GM18858 (cell line): ENCODE measurements around the gene MARK3.

Source experiments
- ATAC-seq: cut with Tn5 transposase; IDR thresholded peaks from one replicate; pipeline ENCODE4 v1.9.1; 2021; ENCODE audit not compliant: unreplicated experiment

Gene MARK3

DNA sequence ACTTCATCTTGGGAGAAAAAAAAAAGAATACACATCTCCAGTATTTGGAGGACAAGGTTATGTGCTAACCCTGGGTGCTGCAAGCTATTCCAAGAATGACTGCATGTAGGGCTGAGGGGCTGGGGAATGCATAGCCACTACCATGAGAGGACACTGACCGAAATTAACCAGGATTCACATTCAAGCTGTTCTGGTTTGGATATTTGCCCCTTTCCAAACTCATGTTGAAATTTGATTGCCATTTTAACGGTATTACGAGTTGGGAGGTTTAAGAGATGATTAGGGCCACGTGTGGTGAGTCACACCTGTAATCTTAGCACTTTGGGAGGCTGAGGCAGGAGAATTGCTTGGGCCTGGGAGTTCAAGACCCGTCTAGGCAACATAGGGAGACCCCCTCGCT lies 18.5 kb upstream of the MARK3 start:
- no peak for ATAC-seq

DNA sequence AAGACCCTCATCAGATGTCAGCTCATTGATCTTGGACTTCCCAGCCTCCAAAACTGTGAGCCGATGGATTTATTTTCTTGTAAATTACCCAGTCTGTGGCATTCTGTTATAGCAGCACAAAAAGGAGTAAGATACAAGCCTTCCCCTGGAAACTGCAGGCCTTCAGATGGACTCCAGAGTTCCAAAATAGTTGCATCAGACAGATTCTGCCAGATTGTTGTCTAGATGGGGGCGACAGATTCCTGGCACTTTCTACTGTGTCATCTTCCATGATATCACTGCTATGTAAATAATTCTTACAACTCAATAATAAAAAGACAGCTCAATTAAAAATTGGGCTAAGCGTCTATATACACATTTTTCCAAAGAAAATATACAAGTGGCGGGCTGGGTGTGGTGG lies 17.2 kb upstream of the MARK3 start:
- no peak for ATAC-seq

DNA sequence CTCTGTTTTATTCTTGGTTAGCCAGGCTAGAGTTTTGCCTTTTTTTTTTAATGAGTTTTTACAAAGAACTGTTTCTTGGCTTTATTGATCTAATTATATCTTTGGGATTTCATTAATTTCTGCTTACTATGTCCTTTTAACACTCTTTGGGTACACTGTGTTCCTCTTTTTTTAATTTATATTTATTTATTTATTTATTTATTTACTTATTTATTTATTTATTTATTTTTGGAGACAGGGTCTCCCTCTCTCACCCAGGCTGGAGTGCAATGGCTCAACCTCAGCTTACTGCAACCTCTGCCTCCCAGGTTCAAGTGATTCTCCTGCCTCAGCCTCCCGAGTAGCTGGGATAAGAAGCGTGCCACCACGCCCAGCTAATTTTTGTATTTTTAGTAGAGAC lies 15.1 kb upstream of the MARK3 start:
- no peak for ATAC-seq

DNA sequence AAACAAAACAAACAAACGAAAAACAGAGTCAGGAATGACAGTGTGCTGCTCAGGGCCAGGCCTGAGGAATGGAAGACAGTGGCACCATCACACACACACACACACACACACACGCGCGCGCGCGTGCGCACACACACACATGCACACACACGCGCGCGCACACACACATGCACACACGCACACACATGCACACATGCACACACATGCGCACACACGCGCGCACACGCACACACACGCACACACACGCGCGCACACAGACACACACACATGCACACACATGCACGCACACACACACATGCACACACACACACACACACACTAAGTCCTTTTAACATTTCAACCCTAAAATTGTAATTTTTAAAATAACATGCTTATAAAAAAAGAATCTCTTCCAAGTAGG lies 13.2 kb upstream of the MARK3 start:
- no peak for ATAC-seq

DNA sequence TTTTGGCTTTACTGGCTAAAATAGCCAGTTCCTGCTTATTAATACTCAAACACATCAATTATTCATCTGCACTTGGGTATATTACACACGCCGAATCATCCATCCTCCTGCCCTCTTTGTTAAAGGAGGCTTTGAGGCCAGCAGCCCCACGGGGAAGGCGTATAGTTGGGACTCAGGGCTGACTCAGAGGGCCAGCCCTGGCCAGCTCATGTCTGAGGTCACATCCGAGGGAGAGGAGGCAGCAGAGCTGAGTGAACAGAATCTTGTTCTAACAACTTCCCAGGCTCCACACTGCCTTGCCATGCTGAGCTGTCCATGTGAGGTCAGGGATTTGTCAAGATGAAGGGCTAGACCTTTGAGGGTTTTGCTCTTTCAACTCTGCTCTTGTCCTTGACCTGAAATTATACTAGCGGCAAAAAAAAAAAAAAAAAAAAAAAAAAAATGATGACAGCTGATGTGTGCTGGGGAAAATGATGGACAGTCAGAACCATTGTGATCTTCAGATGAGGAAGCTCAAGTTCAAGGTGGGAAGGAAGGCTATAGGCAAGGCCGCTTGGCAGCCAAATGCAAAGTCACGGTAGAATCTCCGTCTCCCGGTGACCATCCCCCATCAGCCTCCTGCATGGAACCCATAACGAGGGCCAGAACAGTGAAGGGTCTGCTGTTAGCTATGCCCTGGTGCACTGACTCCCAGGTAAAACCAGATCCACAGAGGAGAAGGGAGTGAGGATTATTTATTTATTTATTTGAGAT lies 12.5 kb upstream of the MARK3 start:
- no peak for ATAC-seq

DNA sequence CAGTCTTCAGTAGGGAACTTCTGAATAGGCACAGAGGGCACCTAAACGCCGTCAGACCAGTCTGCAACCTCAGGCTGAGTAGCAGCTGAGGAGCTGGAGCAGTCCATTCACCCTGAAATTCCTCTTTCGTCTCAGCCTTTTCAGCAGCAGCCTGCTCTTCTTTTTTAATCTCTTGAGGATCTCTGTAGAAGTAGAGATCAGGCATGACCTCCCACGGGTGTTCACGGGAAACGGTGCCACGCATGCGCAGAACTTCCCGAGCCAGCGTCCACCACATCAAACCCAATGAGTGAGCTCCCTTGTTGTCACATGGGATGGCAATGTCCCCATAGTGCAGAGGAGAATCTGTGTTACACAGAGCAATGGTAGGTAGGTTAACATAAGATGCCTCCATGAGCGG lies 11.1 kb upstream of the MARK3 start:
- no peak for ATAC-seq

DNA sequence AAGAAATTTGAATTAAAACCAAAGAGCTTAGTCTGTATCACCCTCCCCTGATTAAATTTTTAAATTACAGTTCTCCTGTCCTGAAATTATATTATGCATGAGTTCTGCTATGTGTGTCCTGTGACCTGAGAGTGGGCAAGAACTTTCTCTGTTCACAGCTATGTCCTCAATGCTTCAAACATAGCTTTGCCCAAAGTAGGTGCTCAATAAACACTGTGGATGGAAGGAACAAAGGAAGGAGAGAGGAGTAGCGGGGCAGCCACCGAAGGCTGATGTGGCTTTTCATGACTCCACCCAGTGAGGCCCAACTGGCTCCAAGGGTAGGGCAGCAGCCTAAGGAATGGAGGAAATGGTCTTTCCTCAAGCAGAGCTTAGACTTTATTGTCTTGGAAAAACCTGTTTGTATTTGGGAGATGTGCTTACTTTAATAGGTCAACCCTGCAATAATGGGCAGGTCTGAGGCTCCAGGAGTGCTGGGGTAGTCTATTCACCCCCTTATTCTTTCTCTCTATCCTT lies 7.6 kb upstream of the MARK3 start:
- ATAC-seq = no peak

DNA sequence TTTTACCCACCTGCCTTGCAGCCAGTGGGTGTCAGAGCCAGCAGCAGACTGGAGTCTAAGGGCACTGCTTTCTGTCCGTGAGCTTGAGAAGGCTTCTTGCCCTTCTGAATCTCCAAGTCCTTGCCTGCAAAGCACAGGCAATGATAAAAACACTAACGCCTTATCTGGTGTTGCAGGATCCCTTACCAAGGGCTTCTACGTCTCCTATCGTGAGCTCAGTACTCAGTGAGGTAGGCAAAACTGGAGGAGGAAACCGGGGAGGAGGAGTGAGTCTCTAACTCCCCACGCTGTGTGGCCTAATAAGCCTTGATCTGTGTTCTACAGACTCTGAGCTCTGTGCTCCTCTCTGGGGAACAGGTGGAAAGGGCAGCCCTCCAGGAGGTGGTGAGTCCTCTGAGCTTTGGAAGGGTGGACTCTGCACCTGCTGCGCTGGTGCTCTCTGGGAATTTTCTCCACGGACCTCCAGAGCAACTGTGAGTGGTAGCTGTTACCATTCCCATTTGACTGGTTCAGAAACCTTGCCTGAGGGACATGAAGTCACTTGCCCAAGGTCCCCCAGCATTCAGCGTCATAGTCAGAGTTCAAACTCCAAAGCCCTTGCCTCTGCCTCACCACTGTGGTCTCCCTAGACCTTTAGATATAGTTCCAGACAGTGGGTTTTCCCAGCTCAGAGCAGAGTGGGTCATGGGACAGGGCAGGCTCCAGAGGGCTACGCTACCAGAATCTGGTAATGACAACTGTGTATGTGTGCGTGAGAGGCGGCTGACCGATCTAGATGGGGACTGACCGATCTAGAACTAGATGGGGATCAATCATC lies 7.0 kb upstream of the MARK3 start:
- no peak for ATAC-seq

DNA sequence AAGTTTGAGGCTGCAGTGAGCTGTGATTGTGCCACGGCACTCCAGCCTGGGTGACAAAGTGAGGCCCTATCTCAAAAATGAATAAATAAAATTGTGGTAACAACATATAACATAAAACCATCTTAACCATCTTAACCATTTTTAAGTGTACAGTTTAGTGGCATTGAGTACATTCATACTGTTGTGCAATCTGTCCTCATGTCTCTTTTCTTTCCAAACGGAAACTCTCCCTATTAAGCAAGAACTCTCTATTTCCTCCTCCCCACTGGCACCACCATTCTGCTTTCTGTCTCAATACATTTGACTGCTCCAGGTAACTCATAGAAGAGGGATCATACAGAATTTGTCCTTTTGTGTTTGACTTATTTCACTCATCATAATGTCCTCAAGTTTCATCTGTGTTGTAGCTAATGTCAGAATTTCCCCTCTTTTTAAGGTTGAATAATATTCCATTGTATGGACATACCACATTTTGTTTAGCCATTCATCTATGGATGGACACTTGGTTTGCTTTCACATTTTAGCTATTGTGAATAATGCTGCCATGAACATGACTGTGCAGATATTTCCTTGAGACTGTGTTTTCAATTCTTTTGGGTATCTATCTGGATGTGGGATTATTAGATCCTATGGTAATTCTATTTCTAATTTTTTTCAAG lies 4.4 kb upstream of the MARK3 start:
- no peak for ATAC-seq

DNA sequence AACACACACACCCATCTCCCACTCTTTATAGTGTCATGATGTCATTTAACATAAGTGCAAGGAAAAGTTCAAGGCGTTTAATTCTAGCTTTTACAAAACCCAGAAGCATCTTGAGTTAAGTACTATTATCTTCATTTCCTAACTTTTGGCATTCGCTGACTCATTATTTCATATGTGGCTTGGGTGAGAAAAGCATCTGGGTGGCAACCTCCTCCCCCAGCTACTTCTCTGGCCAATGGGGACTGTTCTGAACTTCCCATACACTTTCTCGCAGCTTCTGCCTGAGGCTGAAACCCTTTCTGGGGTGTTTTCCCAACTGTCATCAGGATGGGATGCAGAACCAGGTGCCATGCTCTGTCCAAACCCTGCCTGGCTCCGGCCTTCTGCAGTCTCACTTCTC lies 2.8 kb upstream of the MARK3 start:
- no peak for ATAC-seq

DNA sequence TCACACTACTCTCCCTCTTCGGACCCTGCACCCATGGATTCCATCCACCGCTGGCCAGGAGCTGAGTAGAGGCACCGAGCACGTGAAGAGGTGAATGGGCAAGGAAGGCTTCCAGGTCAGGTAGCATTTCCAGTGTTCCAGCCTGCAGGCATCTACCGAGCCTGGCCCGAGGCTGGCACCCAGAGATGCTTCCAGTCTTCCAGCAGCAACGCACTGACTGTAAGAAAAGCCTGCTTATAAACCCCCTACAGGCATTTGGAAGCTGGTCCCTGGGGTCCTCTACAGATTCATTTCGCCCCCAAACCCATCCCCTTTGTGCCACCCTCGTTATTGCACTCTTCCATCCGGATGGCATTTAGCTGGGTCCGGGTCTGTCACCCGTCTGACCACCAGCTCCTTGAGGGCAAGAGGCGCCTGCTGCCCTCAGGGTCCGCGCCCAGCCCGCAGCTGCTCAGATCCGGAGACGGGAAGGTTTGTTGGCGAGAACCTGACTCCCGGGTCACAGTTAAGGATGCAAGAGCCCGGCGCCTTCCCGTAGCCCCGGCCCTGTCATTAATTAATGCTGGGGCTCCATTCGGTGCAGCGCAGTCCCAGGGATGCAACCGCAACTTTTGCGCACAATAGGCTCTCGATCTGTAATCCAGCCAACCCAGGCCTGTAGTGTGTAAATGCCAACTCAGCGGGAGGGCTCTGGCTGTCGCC lies 614 bp upstream of the MARK3 start:
- ATAC-seq = no peak

DNA sequence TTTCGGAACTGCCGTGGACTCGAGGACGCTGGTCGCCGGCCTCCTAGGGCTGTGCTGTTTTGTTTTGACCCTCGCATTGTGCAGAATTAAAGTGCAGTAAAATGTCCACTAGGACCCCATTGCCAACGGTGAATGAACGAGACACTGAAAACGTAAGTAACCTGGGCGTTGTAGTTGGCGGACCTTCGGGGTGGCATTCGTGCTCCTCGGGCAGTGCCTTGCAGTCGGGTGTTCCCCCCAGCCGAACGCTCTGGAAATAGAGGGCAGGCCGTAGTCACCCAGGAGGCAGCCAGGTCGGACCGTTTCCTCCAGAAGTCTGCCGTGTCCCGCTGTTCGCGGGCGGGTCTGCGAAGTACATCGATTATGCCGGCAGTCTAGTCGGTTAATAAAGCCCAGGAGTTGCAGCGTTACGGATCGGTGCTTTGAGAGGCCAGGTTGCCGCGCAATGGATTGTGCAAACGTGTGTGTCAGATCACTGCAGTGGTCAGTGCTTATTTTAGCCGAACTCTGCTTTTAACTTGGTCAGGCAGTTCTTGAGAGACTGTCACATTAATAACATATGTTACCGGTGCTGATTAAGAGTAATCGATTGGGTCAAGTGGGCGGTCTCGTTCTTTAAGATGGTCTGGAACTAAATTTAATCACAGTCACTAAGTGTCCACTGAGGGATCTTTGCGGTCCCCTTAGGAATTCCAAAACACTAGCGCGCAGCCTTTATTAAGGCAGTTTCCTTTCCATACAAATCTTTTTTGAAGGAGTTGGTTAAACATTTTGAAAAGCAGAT lies 906 bp downstream of the MARK3 start:
- ATAC-seq = no peak

DNA sequence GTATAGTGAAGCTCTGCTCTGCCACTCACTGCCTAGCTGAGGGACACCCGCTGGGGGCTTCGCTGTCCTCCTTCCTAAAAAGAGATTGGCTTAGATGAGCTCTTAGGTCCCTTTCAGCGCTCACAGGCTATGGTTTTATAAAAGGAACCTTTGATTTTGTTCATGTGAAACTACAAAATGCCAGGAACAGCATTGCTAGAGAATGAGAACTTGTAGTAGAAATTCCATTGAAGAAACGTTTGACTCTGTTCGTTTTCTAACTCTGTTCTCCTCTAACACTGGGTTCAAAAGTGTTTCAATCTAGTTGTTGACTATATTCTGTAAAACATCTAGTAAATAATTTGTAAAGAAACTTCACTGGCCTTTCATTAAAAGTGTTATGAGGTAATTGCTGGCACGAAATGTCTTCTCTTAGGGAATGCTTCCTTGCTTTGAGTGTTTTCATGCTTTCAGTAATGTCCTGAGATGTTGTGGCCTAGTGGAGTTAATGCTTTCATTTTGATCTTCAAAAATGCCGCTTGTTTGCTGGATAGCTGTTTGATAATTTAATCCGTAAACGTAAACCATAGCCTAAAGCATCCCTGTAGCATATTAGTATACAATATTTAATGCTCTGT lies 1.6 kb downstream of the MARK3 start:
- ATAC-seq = no peak

DNA sequence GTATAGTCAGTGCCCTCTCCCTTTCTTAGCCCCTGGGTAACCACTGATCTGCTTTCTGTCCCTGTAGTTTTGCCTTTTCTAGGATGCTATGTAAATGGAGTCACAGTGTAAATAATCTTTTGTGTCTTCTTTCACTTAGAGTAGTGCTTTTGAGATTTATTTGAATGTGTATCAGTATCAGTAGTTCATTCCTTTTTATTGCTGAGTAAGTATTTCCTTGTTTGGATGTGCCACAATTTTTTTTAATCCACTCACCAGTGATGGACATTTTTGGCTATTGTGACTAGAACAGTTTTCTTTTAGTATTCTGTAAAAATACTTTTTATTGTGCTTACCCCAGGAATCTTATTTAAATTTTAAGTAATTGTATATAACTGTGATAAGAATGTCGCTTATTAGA lies 3.4 kb downstream of the MARK3 start:
- ATAC-seq = no peak

DNA sequence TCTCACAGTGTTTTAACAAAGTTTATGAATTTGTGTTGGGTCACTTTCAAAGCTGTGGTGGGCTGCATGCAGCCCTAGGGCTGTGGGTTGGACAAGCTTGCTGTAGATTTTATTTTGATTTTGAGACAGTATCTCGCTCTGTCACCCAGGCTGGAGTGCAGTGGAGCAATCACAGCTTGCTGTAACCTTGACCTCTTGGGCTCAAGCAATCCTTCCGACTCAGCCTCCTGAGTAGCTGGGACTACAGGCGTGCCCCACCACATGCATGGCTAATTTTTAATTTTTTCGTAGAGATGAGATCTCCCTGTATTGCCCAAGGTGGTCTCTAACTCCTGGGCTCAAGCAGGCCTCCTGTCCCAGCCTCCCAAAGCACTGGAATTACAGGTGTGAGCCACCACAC lies 5.4 kb downstream of the MARK3 start:
- ATAC-seq = no peak

DNA sequence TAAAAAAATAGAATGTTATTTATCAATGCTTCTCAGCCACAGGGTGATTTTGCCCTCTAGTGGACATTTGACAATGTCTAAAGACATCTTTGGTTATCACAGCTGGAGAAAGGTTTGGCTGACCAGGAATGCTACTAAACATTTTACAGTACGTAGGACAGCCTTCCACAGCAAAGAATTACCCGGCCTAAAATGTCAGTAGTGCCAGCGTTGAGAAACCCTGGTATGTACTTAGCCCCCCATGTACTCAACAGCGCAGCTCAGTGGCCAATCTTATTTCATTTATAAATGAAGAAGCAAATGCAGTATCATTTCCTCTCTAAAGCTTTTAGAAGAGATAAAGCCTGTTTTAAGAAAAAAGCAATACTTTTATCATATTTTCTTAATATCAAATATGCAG lies 5.8 kb downstream of the MARK3 start:
- ATAC-seq = no peak

DNA sequence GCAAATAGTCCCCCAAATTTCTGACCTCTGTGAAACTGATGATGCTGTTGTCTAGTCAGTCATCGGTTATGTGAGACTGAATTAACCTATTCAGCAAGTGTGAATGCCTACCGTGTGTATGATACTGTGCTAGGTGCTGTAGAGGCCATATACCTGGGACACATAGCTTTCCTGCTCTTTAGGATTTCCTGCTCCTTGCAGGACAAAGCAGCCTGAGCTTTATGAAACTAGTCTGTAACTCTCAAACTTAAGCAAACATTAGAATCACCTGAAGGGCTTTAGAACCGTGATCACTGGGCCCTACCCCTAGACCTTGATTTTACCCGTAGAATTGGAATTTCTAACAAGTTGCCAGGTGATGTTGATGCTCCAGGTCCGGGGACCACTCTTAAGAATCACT lies 6.9 kb downstream of the MARK3 start:
- ATAC-seq = no peak

DNA sequence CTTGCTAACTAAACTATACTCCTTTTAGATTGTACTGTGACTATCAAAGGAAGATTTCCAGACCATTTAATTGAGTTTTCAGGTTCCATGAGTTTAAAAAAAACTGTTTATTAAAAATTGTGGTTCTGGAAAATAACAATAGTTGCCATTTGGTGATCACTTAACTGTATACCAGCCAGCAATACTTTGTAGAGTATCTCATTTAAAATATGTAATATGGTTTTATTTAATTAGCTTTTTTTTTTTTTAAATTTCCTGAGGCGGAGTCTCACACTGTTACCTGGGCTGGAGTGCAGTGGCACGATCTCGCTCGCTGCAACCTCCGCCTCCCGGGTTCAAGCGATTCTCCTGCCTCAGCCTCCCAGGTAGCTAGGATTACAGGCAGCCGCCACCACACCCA lies 7.4 kb downstream of the MARK3 start:
- no peak for ATAC-seq

DNA sequence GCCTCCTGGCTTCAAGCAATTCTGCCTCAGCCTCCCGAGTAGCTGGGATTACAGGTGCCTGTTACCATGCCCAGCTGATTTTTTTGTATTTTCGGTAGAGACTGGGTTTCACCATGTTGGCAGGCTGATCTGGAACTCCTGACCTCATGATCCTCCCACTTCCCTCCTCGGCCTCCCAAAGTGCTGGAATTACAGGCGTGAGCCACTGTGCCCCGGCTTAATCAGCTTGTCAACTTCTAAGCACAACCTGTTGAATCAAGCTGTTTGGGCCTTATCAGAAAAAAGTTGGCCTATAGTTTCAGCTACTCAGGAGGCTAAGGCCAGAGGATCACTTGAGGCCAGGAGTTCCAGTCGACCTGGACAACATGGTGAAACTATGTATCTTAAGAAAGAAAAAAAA lies 7.9 kb downstream of the MARK3 start:
- ATAC-seq = no peak
